Activated naive CD8-positive, alpha-beta T cell (primary cell): ENCODE results near the gene RNF34.
"Not testable (repeated sequence)": the region's sequence is repeated elsewhere in the genome, so short reads cannot be mapped to it uniquely, and the experiment has no call there.

Experiments used
- H3K27ac Mint-ChIP-seq: one replicate; pipeline ENCODE4 v1.8.0; 2021; ENCODE audit warnings: mixed read lengths
- H3K27me3 Mint-ChIP-seq: one replicate; pipeline ENCODE4 v1.8.0; 2021; ENCODE audit warnings: mixed read lengths
- H3K36me3 Mint-ChIP-seq: one replicate; pipeline ENCODE4 v1.8.0; 2021; ENCODE audit warnings: mixed read lengths
- H3K4me1 Mint-ChIP-seq: one replicate; pipeline ENCODE4 v1.8.0; 2021; ENCODE audit warnings: low read depth, mixed read lengths
- H3K4me3 Mint-ChIP-seq: one replicate; pipeline ENCODE4 v1.8.0; 2021; ENCODE audit warnings: mild to moderate bottlenecking, mixed read lengths
- H3K9me3 Mint-ChIP-seq: one replicate; pipeline ENCODE4 v1.8.0; 2021; ENCODE audit warnings: low read depth, mixed read lengths

The RNF34 gene

DNA sequence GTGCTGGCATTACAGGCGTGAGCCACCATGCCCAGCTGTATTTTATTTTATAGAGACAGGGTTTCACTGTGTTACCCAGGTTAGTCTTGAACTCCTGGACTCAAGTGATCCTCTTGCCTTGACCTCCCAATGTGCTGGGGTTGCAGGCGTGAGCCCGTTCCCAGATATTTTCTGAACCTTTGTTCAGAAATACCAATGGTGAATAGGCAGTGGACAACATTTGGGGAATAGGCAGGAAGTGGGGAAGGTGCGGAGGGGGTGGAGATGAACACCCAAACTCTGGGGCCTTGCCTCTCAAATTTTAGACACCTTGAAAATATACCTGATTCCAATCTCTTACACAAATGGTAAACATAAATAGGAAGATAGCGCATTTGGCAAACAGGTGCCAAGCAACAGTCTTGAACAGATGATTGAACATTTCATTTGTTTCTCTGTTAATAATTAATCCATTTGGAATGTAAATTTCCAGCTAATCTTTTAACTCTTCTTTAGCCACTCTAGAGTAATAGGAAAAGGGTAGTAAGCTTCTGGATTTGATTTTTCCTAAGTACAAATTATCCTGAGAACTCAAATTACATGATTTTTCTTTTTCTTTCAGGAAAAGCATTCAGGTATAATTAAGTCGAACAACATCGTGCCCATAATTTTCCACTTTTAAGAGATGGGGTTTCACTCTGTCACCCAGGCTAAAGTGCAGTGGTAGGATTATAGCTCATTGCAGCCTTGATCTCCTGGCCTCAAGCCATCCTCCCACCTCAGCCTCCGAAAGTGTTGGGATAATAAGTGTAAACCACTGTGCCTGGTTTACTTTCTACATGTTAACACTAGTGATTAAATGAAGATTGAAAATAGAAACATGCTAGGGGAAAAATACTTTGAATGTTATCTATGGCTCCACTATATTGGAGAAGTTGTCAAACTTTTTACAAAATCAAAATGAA is 22.9 kb upstream of the RNF34 start:
- no peaks in the 10 kb centered on the region for H3K36me3 Mint-ChIP-seq

DNA sequence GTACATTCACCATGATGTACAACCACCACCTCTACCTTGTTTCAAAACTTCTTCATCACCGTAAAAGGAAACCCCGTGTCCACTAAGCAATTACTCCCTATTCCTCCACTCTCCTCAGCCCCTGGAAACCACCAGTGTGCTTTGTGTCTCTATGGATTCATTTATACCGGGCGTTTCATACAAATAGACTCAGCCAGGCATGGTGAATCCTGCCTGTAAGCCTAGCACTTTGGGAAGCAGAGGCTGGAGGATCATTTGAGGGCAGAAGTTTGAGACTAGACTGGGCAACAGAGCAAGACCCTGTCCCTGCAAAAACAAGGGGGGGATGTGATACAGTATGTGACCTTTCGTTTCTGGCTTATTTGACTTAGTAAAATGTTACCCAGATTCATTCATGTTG is 21.2 kb upstream of the RNF34 start:
- H3K27me3 Mint-ChIP-seq, result peaks cover 7% of the 10 kb centered on the region
- H3K27ac Mint-ChIP-seq, result no peak overlapping the region
- no peaks in the 10 kb centered on the region for H3K4me1 Mint-ChIP-seq
- H3K4me3 Mint-ChIP-seq, result no peak overlapping the region
- no peaks in the 10 kb centered on the region for H3K9me3 Mint-ChIP-seq
- H3K36me3 Mint-ChIP-seq, result no peaks in the 10 kb centered on the region

More for the DNA sequence above, 22.9 kb upstream of the RNF34 start:
- Mint-ChIP-seq H3K27ac (no peak overlapping the region), H3K9me3 (no peaks in the 10 kb centered on the region), H3K4me1 (no peaks in the 10 kb centered on the region), H3K27me3 (peaks cover 7% of the 10 kb centered on the region), H3K4me3 (no peak overlapping the region)

DNA sequence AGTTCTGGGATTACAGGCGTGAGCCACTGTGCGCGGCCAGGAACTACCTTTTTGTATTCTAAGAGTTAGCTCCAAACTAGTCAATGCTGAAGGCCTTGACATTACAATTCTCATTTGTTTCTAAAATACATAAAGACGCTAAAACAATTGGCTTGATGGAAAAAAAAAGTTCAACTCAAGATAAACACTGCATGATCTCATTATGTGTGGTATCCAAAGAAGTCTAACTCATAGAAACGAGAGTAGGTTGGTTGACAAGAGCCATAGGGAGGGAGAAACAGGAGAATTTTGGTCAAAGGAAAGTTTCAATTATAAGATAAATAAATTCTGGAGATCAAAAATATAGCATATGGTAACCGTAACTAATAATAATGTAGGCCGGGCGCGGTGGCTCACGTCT is 20.0 kb upstream of the RNF34 start:
- Mint-ChIP-seq H3K27me3 (peaks cover 6% of the 10 kb centered on the region), H3K4me1 (no peaks in the 10 kb centered on the region), H3K9me3 (no peaks in the 10 kb centered on the region), H3K36me3 (no peaks in the 10 kb centered on the region), H3K27ac (no peak overlapping the region), H3K4me3 (no peak overlapping the region)

DNA sequence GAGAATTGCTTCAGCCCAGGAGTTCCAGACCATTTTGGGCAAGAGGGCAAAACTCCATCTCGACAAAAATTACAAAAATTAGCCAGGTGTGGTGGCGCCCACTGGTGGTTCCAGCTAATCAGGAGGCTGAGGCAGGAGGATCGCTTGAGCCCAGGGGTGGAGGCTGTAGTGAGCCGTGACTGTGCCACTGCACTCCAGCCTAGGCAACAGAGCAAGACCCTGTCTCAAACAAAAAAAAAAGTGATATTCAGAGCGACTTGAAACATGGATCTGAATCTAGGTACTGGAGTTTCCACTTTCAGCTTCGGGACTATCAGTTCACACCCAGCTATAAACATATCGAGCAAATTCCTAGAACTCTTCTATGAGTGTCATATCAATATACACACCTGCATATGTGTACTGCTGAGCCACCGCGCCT is 16.3 kb upstream of the RNF34 start:
- Mint-ChIP-seq H3K9me3 (no peaks in the 10 kb centered on the region), H3K27me3 (peaks cover 3% of the 10 kb centered on the region), H3K4me1 (no peaks in the 10 kb centered on the region)

DNA sequence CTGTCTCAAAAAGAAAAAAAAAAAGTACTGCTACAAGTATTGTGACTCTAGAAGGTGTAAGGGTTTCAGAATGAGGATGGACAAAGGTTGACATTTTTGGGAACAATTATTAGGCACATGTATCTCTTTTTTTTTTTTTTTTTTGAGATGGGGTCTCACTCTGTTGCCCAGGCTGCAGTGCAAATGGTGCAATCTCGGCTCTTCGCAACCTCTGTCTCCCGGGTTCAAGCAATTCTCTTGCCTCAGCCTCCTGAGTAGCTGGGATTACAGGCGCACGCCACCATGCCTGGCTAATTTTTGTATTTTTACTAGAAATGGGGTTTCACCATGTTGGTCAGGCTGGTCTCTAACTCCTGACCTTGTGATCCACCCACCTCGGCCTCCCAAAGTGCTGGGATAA is 15.0 kb upstream of the RNF34 start:
- not testable (repeated sequence) for H3K4me1 Mint-ChIP-seq, H3K9me3 Mint-ChIP-seq, H3K27ac Mint-ChIP-seq, H3K36me3 Mint-ChIP-seq, H3K27me3 Mint-ChIP-seq, H3K4me3 Mint-ChIP-seq

More for the DNA sequence above, 16.3 kb upstream of the RNF34 start:
- H3K27ac Mint-ChIP-seq, result no peak overlapping the region
- H3K36me3 Mint-ChIP-seq, result no peaks in the 10 kb centered on the region
- no peak overlapping the region for H3K4me3 Mint-ChIP-seq

DNA sequence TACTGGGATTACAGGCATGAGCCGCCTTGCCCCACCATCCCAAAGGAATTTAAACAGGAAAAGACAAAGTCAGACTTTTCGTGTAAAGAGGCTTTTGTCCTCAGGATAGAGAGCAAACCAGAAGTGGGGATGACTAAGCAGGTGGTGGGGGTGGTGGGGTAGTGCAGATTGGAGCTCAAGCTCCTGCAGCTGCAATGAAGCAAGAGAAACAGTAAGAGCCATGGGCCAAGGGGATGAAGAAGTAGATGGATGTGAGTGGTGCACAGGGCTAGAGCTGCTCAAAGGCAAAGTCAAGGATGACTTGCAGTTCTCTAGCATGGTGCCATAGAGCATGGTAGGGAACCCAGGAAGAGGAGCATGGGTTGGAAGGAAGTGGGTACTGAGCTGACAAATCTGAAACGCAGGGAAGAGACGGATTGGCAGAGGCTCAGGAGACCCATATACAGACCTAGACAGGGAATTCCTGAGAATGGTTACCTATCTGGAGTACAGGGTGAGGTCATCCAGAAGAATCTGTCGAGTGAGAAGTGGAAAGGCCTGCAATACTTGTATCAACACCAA is 11.4 kb upstream of the RNF34 start:
- Mint-ChIP-seq H3K4me3 (no peak overlapping the region), H3K9me3 (no peaks in the 10 kb centered on the region), H3K4me1 (peaks cover 9% of the 10 kb centered on the region), H3K27ac (no peak overlapping the region), H3K36me3 (no peaks in the 10 kb centered on the region), H3K27me3 (no peaks in the 10 kb centered on the region)

DNA sequence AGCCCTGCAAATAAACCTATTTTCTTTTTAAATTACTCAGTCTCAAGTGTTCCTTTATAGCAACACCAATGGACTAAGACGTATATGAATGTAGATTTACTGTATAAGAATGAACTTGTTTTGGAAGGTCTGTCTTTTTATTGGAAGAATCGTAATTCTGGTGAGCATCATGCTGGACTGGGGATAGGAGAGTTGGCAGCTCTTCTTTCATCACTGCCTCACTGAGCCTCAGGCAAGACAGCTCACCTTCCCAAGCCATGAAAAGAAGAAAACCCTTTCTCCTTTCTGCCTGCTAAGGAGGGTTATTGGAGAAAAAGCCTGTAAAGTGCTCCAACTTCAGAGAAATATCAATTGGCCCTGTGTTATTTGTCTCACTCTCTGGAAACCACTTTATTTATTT is 9.1 kb upstream of the RNF34 start:
- Mint-ChIP-seq H3K27me3 (no peaks in the 10 kb centered on the region), H3K9me3 (no peaks in the 10 kb centered on the region), H3K4me1 (peaks cover 9% of the 10 kb centered on the region), H3K36me3 (no peaks in the 10 kb centered on the region), H3K4me3 (no peak overlapping the region), H3K27ac (no peak overlapping the region)

DNA sequence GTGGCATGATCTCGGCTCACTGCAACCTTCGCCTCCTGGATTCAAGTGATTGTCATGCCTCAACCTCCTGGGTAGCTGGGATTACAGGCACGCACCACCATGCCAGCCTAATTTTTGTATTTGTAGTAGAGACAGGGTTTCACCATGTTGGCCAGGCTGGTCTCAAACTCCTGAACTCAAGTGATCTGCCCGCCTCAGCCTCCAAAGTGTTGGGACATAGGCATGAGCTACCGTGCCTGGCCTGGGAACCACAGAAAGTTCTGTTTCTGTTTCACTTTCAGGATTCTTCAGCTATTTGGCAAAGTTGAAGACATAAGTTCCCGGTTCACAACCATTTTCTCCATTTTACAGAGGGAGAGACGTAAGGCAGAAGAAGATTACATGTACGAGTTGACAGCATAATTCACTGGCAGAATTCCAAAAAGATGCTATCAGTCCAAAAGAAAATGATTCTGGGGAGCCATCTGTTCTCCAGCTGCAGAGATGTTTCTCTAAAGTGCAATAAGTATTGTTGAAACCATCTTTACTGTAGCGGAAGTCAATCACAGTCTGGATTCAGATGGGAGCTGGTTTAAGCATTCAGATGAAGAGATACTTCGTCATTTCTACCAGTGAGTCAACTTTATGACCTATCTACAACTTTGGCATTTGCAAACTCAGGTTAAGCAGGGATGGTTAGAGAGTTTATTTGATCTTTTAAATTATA is 8.1 kb upstream of the RNF34 start:
- no peaks in the 10 kb centered on the region for H3K27me3 Mint-ChIP-seq
- H3K36me3 Mint-ChIP-seq, result no peaks in the 10 kb centered on the region
- H3K4me3 Mint-ChIP-seq, result peak overlapping the region; percentile 41
- H3K4me1 Mint-ChIP-seq, result peaks cover 9% of the 10 kb centered on the region
- H3K9me3 Mint-ChIP-seq, result no peaks in the 10 kb centered on the region
- no peak overlapping the region for H3K27ac Mint-ChIP-seq

DNA sequence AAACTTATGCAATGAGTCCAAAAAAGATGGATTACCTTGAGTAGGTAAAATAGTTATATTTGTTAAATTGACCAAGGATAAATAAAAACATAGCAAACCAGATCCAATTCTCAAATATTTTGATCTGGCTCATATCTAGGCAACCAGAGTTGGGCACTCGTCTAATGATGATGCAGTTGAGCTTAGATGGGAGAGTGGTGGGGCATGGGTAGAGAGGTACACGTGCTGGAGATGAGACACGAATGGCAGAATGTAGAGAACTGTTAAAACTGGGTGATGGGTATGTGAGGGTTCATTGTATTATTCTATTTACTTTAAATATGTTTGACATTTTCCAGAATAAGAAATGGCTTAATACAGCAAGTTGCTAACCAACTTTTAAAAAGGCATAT is 7.6 kb upstream of the RNF34 start:
- Mint-ChIP-seq H3K4me3 (no peak overlapping the region), H3K27ac (no peak overlapping the region)

DNA sequence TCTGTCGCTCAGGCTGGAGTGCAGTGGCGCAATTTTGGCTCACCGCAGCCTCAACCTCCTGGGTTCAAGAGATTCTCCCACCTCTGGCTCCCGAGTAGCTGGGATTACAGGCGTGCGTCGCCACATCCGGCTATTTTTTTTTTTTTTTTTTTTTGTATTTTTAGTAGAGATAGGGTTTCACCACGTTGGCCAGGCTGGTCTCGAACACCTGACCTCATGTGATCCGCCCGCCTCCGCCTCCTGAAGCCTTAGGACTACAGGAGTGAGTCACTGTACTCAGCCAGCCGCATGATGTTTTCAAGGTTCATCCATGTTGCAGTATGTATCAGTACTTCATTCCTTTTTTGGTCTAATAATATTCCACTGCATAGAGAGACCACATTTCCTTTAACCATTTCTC is 2.4 kb upstream of the RNF34 start:
- no peaks in the 10 kb centered on the region for H3K9me3 Mint-ChIP-seq
- no peak overlapping the region for H3K4me3 Mint-ChIP-seq
- no peaks in the 10 kb centered on the region for H3K36me3 Mint-ChIP-seq
- peaks cover 20% of the 10 kb centered on the region for H3K4me1 Mint-ChIP-seq
- H3K27me3 Mint-ChIP-seq, result no peaks in the 10 kb centered on the region
- no peak overlapping the region for H3K27ac Mint-ChIP-seq

More for the DNA sequence above, 7.6 kb upstream of the RNF34 start:
- Mint-ChIP-seq H3K4me1 (peaks cover 9% of the 10 kb centered on the region), H3K27me3 (no peaks in the 10 kb centered on the region), H3K36me3 (no peaks in the 10 kb centered on the region), H3K9me3 (no peaks in the 10 kb centered on the region)

DNA sequence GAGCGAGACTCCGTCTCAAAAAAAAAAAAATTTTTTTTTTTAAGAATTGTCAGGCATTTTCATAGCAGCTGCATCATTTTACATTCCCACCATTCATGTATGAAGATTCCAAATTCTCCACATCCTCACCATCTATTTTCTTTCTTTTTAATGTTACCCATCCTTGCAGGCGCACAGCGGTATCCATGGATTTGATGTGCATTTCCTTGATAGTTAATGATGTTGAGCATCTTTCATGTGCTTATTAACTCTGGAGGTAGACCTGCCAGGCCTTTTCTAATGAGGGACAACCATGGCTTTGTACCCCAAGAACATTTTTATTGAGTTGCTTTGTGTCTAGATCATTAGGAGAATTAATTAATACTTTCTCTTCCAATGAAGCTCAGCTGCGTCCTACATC is 1.6 kb upstream of the RNF34 start:
- Mint-ChIP-seq H3K9me3 (no peaks in the 10 kb centered on the region), H3K27me3 (no peaks in the 10 kb centered on the region), H3K4me3 (peak overlapping the region; percentile 94), H3K4me1 (peaks cover 25% of the 10 kb centered on the region), H3K27ac (no peak overlapping the region), H3K36me3 (no peaks in the 10 kb centered on the region)

DNA sequence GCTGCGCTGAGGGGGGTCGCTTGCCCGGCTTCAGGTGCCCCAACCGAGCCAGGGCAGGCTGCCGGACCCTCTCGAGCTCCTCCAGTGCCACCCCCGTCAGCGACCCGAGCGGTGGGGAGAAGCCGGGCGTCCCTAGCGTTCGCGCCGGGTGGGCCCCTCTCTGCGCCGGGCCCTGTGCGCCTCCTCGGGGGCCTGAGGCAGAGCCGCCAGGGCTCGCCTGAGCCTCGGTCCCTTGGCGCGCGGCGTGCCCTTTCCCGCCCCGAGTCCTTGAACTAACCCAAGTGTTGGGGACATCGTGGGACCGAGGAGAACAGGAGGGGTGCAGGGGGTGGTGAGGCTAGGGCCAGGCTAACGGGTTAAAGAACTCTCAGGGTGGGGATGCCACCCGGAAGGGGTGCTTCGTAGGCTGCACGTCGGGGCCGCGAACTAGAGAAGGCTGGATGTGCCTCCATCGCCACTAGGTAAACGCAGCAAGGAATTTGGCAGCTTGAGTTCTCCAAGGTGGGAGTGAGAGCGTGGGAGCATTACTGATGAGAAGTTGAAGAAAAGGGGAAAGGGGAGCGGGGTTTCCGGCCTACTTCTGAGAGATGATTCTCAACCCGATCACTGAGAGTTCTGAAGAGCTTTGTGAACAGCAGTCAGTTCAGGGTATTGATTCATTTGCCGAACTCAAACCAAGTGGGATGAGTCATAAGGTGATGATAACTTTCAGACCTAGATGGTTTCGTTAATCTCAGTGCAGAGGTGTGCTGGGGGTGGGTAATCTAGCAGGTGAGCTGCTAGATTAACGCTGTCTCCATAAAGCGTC is 618 bp downstream of the RNF34 start:
- Mint-ChIP-seq H3K27me3 (no peaks in the 10 kb centered on the region), H3K9me3 (no peaks in the 10 kb centered on the region), H3K36me3 (no peaks in the 10 kb centered on the region), H3K4me3 (peak overlapping the region; percentile 94), H3K4me1 (peaks cover 30% of the 10 kb centered on the region), H3K27ac (peak overlapping the region; percentile 98)

DNA sequence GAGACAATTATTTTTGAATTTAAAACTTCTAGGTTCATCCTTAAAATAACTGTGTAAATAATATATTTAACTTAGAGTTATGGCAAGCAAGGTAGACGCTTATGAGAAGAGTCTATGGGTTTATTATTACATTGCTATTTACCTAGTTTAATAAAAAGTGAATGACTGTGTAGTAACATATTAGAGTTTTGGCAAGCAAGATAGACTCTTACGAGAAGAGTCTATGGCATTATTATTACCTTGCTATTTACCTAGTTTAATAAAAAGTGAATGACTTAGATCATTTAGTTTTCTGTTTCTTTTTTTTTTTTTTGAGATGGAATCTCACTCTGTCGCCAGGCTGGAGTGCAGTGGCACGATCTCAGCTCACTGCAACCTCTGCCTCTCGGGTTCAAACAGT is 3.8 kb downstream of the RNF34 start:
- peaks cover 45% of the 10 kb centered on the region for H3K4me1 Mint-ChIP-seq
- H3K36me3 Mint-ChIP-seq, result peaks cover 3% of the 10 kb centered on the region

DNA sequence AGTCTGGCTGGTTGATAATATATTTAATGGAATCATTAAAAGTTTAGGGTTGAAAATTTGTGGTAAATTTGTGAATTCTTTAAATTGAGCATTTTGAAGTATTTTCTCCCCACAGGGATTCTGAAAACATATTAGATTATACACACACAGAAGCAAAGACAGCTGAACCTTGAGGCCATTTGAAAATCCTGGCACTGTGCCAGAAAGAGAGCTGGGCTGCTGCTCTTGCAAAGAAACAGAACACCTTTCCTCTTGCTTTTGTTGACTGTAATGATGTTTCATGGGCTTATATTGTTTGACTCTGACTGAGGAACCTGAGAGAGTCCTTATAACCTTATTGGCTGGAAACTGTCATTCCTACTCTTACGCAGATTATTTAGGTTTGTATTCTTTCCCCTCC is 4.8 kb downstream of the RNF34 start:
- peaks cover 43% of the 10 kb centered on the region for H3K4me1 Mint-ChIP-seq
- no peak overlapping the region for H3K27ac Mint-ChIP-seq
- H3K27me3 Mint-ChIP-seq, result no peaks in the 10 kb centered on the region
- H3K4me3 Mint-ChIP-seq, result no peak overlapping the region
- no peaks in the 10 kb centered on the region for H3K9me3 Mint-ChIP-seq
- peaks cover 3% of the 10 kb centered on the region for H3K36me3 Mint-ChIP-seq

More for the DNA sequence above, 3.8 kb downstream of the RNF34 start:
- Mint-ChIP-seq H3K27ac (no peak overlapping the region), H3K4me3 (no peak overlapping the region), H3K27me3 (no peaks in the 10 kb centered on the region), H3K9me3 (no peaks in the 10 kb centered on the region)
